B cell (primary cell): ENCODE data around the gene PRRT2. TPM values are rescaled to one million over a fixed set of nuclear protein-coding genes. Genes with fewer than 3 reads are reported as not detected.

ENCODE experiments used
- ATAC-seq: fragments of 200-7000 bp; cut with Tn5 transposase; one replicate; pipeline ENCODE4 v1.10.0; 2021; ENCODE audit warnings: low read depth, mild to moderate bottlenecking, moderate number of reproducible peaks, moderate library complexity
- CTCF ChIA-PET: fragments of 350-600 bp; sonication (Branson Sonifier 250); formaldehyde crosslinking; loops from one replicate; lab custom pipeline; 2021; ENCODE audit warnings: antibody characterized with exemption, inconsistent platforms; lab: Charles Lee
- POLR2A ChIA-PET: fragments of 350-600 bp; sonication (Branson Sonifier 250); formaldehyde crosslinking; loops from one replicate; lab custom pipeline; 2021; ENCODE audit warnings: antibody characterized with exemption; lab: Charles Lee
- DNase-seq: peaks from one replicate; pipeline ENCODE4 v3.0.0; 2013
- H2AFZ ChIP-seq: 2 replicates; pipeline ENCODE4 v1.6.1; 2012; ENCODE audit warnings: mild to moderate bottlenecking, low read depth, low read length; ENCODE audit not compliant: insufficient read depth, poor library complexity, severe bottlenecking
- H3K27ac ChIP-seq, 2 donors: 1 replicate in 1 of 2; 2 replicates in 1 of 2; pipeline ENCODE4 v1.5.1; 2012 to 2013; ENCODE audit warnings: low read length in 2 of 2, mild to moderate bottlenecking in 2 of 2, moderate library complexity in 1 of 2
- H3K27me3 ChIP-seq, 4 experiments: fragments of 200-600 bp in 1 of 4; sonication (generic) in 1 of 4; replicated peaks in 1 of 4; 1 replicate in 2 of 4; 2 replicates in 2 of 4; pipeline versions ENCODE4 v1.6.1 to v1.7.0; 2013 to 2016; ENCODE audit warnings: low read length in 3 of 4, mild to moderate bottlenecking in 2 of 4, mixed read lengths in 1 of 4, moderate library complexity in 1 of 4; ENCODE audit not compliant: insufficient read depth in 4 of 4, control insufficient read depth in 3 of 4; ENCODE audit errors: control extremely low read depth in 1 of 4
- H3K36me3 ChIP-seq, 2 experiments: replicated peaks in 1 of 2; 1 replicate in 1 of 2; 2 replicates in 1 of 2; pipeline versions ENCODE4 v1.6.1 to v1.7.1; 2013; ENCODE audit warnings: low read length in 1 of 2; ENCODE audit not compliant: insufficient read depth in 2 of 2, control insufficient read depth in 1 of 2; ENCODE audit errors: control extremely low read depth in 1 of 2, extremely low read depth in 1 of 2
- H3K4me1 ChIP-seq, 2 donors: fragments of 200-600 bp in 1 of 2; sonication (generic) in 1 of 2; 1 replicate in 1 of 2; 2 replicates in 1 of 2; pipeline versions ENCODE4 v1.5.1 to v1.6.1; 2013 to 2017; ENCODE audit warnings: low read length in 2 of 2; ENCODE audit not compliant: control insufficient read depth in 2 of 2, insufficient read depth in 2 of 2
- H3K4me2 ChIP-seq: replicated peaks from 2 replicates; pipeline ENCODE3; 2012; ENCODE audit warnings: mild to moderate bottlenecking, low read depth, low read length; ENCODE audit not compliant: poor library complexity, severe bottlenecking
- H3K4me3 ChIP-seq, 5 experiments: fragments of 200-600 bp in 1 of 5; sonication (generic) in 1 of 5; 1 replicate in 3 of 5; 2 replicates in 2 of 5; pipeline versions ENCODE4 v1.5.1 to v1.7.0; 2011 to 2016; ENCODE audit warnings: low read length in 4 of 5, mild to moderate bottlenecking in 4 of 5, low read depth in 2 of 5, control low read depth in 1 of 5, moderate library complexity in 1 of 5; ENCODE audit not compliant: insufficient read depth in 1 of 5; ENCODE audit errors: control extremely low read depth in 1 of 5, extremely low read depth in 1 of 5
- H3K79me2 ChIP-seq: fragments of 200-600 bp; sonication (generic); one replicate; pipeline ENCODE4 v1.6.0; 2016; ENCODE audit warnings: low read length; ENCODE audit not compliant: control insufficient read depth, insufficient read depth
- H3K9ac ChIP-seq: fragments of 200-600 bp; sonication (generic); 2 replicates; pipeline ENCODE4 v1.6.1; 2017; ENCODE audit warnings: mild to moderate bottlenecking, low read length, moderate library complexity
- H3K9me3 ChIP-seq, 3 donors: one replicate each; pipeline versions ENCODE4 v1.6.1 to v1.7.1; 2013; ENCODE audit warnings: low read length in 2 of 3; ENCODE audit not compliant: control insufficient read depth in 2 of 3, insufficient read depth in 1 of 3; ENCODE audit errors: control extremely low read depth in 1 of 3
- H4K20me1 ChIP-seq: 2 replicates; pipeline ENCODE4 v1.6.0; 2012; ENCODE audit warnings: mild to moderate bottlenecking, low read length; ENCODE audit not compliant: insufficient read depth, control insufficient read depth, poor library complexity, severe bottlenecking
- H3K27ac Mint-ChIP-seq: one replicate; pipeline ENCODE4 v1.8.0; 2021; ENCODE audit warnings: mixed read lengths
- H3K27me3 Mint-ChIP-seq: one replicate; pipeline ENCODE4 v1.8.0; 2021; ENCODE audit warnings: mixed read lengths
- H3K4me1 Mint-ChIP-seq: one replicate; pipeline ENCODE4 v1.8.0; 2021; ENCODE audit warnings: mixed read lengths
- H3K4me3 Mint-ChIP-seq: one replicate; pipeline ENCODE4 v1.8.0; 2021; ENCODE audit warnings: mixed read lengths
- H3K9me3 Mint-ChIP-seq: one replicate; pipeline ENCODE4 v1.8.0; 2022; ENCODE audit warnings: mixed read lengths; ENCODE audit not compliant: insufficient read depth
- CTCF ChIP-seq: fragments of 200-600 bp; IDR thresholded peaks from one replicate; pipeline ENCODE4 v1.8.0; 2022; ENCODE audit warnings: antibody characterized with exemption, mild to moderate bottlenecking
- EZH2 ChIP-seq: IDR thresholded peaks from 2 replicates; pipeline ENCODE4 v1.6.1; 2012; ENCODE audit warnings: borderline replicate concordance, low read depth, mild to moderate bottlenecking, moderate library complexity, low read length; ENCODE audit not compliant: insufficient read depth, poor library complexity, severe bottlenecking
- WGBS: methylation state at CpG from one replicate; pipeline ENCODE4 v1.1.5; 2013; ENCODE audit warnings: missing lambda C conversion rate; ENCODE audit not compliant: insufficient coverage; 5-methylcytosine and 5-hydroxymethylcytosine counted together
- intact Hi-C: fragments of 100-400 bp; cut with micrococcal nuclease; formaldehyde crosslinking; loops from one replicate; pipeline ENCODE4 v1.10.0; 2022
- polyA plus RNA-seq: library from polyadenylated mRNA; depleted of rRNA; stranded (reverse); fragments of >200 nt; gene quantifications from 2 replicates; pipeline ENCODE4 v1.2.3, GENCODE V29; 2012
- total RNA-seq, 2 donors: library from RNA; stranded (reverse); fragments of 120-200 nt in 1 of 2; gene quantifications; 1 replicate in 1 of 2; 2 replicates in 1 of 2; pipeline versions ENCODE4 v1.2.3 to v1.2.4, GENCODE V29; 2013 to 2022

Gene PRRT2
- total and polyA plus RNA-seq, 2 donors (not counting 1 experiment from before 2014, with no cell fraction given): 0.79 to 3.1 TPM

GRCh38 chr16:29765167-29766032 lies 46.6 kb upstream of the PRRT2 start:
- Histone ChIP-seq H3K27me3 (no peaks in the 10 kb centered on the region), H3K4me3 (no peak overlapping the region), H3K79me2 (no peaks in the 10 kb centered on the region), H2AFZ (no peak overlapping the region), H3K36me3 (no peaks in the 10 kb centered on the region), H3K9ac (no peak overlapping the region), H4K20me1 (no peaks in the 10 kb centered on the region), H3K27ac (no peak overlapping the region), H3K4me1 (peaks cover 0 to 3% of the 10 kb centered on the region in 2 donors), H3K4me2 (no peak overlapping the region), H3K9me3 (no peaks in the 10 kb centered on the region)
- ChIA-PET POLR2A (interaction anchor here (0.6 kb wide), 1 partner anchor 45 kb away, joined by 4 read pairs; no protein-coding TSS in a partner anchor), CTCF (interaction anchor here (0.6 to 1.5 kb wide), 3 partner anchors 13 to 37 kb away, joined by 3 to 5 read pairs (median 4); partner anchors contain the start of gene ZG16)
- no peaks in the 10 kb centered on the region for H3K9me3 Mint-ChIP-seq
- no peak for DNase-seq
- no peaks in the 10 kb centered on the region for H3K27me3 Mint-ChIP-seq
- ATAC-seq: no peak
- TF ChIP-seq CTCF: no peak
- no peak for TF ChIP-seq EZH2
- H3K4me1 Mint-ChIP-seq: no peaks in the 10 kb centered on the region
- H3K4me3 Mint-ChIP-seq: no peak overlapping the region
- WGBS: 91% methylated on average over 9 of the region's 15 CpGs
- no peak overlapping the region for H3K27ac Mint-ChIP-seq
- intact Hi-C loops: no loop called here

GRCh38 chr16:29766571-29766970 lies 45.4 kb upstream of the PRRT2 start:
- Mint-ChIP-seq H3K9me3 (no peaks in the 10 kb centered on the region), H3K4me3 (no peak overlapping the region), H3K27ac (no peak overlapping the region), H3K27me3 (no peaks in the 10 kb centered on the region), H3K4me1 (no peaks in the 10 kb centered on the region)
- ATAC-seq: no peak
- H3K79me2 ChIP-seq: no peaks in the 10 kb centered on the region
- TF ChIP-seq EZH2: no peak
- TF ChIP-seq CTCF: no peak
- DNase-seq: no peak
- CTCF ChIA-PET: interaction anchor here (1.5 kb wide), 1 partner anchor 12 kb away, joined by 4 read pairs; the partner anchor contains the start of gene ZG16
- no peak overlapping the region for H3K4me2 ChIP-seq
- H4K20me1 ChIP-seq: no peaks in the 10 kb centered on the region
- no peaks in the 10 kb centered on the region for H3K9me3 ChIP-seq
- no peaks in the 10 kb centered on the region for H3K27me3 ChIP-seq
- POLR2A ChIA-PET: interaction anchor here (0.7 to 1.2 kb wide), 3 partner anchors 11 to 1232 kb away, joined by 3 to 5 read pairs (median 4); no protein-coding TSS in a partner anchor
- 100% methylated on average over 1 of the region's 3 CpGs for WGBS
- H3K27ac ChIP-seq: no peak overlapping the region
- no peaks in the 10 kb centered on the region for H3K36me3 ChIP-seq
- H2AFZ ChIP-seq: no peak overlapping the region
- H3K4me1 ChIP-seq: peaks cover 0 to 3% of the 10 kb centered on the region in 2 donors
- H3K9ac ChIP-seq: no peak overlapping the region
- no peak overlapping the region for H3K4me3 ChIP-seq
- intact Hi-C loops: no loop called here
